ENCODE results near the gene BAG2. TPM values are rescaled to one million over a fixed set of nuclear protein-coding genes. Genes with fewer than 3 reads are reported as not detected.

BAG2 gene
- total and polyA plus RNA-seq, 2 of the 13 experiments (the other 11 are each of a cell fraction or from before 2014, with no cell fraction given) = 5.7 to 15.1 TPM

DNA sequence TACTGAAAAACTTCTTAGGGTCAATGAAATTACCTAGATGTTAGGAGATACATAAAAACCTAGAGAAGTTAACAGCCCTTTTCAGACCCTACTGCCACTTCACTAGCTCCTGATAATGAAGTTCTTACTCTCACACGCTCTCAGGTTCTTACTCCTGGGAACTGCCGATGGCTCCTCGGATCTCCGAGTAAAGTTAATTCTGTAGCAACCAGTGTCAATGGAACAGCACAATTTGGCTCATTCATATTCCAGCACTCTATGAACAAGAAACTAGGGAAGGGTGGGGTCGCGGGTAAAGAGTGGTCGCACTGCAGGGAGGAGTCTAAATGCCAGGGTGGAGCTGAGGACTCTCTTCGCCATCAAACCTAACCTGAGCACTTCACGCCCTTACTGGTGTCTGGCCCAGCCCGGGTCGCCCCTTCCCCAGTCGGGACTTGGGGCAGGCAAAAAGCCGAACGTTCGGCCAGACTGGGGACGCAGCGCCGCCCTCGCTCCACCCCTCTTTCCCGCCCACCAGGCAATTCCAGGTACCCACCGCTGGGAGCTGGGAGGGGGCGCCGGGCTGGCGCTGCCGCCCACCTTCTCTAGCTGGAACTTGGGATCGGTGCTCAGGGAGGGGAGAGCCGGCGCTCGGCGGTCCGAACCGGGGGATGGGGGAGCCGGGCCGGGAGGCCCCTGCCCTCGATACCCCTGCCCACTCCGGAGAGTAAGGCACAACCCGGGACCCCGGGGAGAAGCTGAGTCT lies 49.2 kb downstream of the BAG2 start (continued):
- TF ChIP-seq NFYB (CRISPR knock-in tag; IDR thresholded peaks at IDR 0.05) (no peak), ZNF326 (CRISPR knock-in tag; IDR thresholded peaks at IDR 0.05; ENCODE audit: borderline replicate concordance) (no peak), NCOA2 (CRISPR knock-in tag; IDR thresholded peaks at IDR 0.05) (no peak), ZNF800 (CRISPR knock-in tag; IDR thresholded peaks at IDR 0.05) (0 out of 2 replicates have a peak, but pooled peaks have one; percentile 5), DR1 (CRISPR knock-in tag; IDR thresholded peaks at IDR 0.05) (peak; percentile 27; the same call in 1 of the 2 replicates), ARNTL (CRISPR knock-in tag; IDR thresholded peaks at IDR 0.05) (no peak), MED1 (CRISPR knock-in tag; IDR thresholded peaks at IDR 0.05) (no peak), RXRB (CRISPR knock-in tag; IDR thresholded peaks at IDR 0.05; ENCODE audit: borderline replicate concordance) (0 out of 2 replicates have a peak, but pooled peaks have one; percentile 21), ZNF138 (CRISPR knock-in tag; IDR thresholded peaks at IDR 0.05; ENCODE audit: low read depth) (no peak), MXD1 (CRISPR knock-in tag; IDR thresholded peaks at IDR 0.05) (peak; percentile 79; the same call in 1 of the 2 replicates), TEAD3 (CRISPR knock-in tag; optimal IDR thresholded peaks at IDR 0.05; ENCODE audit: borderline replicate concordance) (peak; percentile 33), KDM5B (CRISPR knock-in tag; IDR thresholded peaks at IDR 0.05; ENCODE audit: borderline replicate concordance) (no peak), HNF1B (CRISPR knock-in tag; IDR thresholded peaks at IDR 0.05) (peak; percentile 77), MED13 (CRISPR knock-in tag; IDR thresholded peaks at IDR 0.05) (no peak), PAXIP1 (CRISPR knock-in tag; conservative IDR thresholded peaks at IDR 0.05) (no peak; the same call in 1 of the 2 replicates), THAP11 (CRISPR knock-in tag; IDR thresholded peaks at IDR 0.05) (no peak), ZNF234 (CRISPR knock-in tag; conservative IDR thresholded peaks at IDR 0.05) (no peak)
- TF ChIP-seq, protein P1, sequence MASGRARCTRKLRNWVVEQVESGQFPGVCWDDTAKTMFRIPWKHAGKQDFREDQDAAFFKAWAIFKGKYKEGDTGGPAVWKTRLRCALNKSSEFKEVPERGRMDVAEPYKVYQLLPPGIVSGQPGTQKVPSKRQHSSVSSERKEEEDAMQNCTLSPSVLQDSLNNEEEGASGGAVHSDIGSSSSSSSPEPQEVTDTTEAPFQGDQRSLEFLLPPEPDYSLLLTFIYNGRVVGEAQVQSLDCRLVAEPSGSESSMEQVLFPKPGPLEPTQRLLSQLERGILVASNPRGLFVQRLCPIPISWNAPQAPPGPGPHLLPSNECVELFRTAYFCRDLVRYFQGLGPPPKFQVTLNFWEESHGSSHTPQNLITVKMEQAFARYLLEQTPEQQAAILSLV (CRISPR knock-in tag; IDR thresholded peaks at IDR 0.05; ENCODE audit: borderline replicate concordance) = 0 out of 2 replicates have a peak, but pooled peaks have one; percentile 32
- TF ChIP-seq, protein P2, sequence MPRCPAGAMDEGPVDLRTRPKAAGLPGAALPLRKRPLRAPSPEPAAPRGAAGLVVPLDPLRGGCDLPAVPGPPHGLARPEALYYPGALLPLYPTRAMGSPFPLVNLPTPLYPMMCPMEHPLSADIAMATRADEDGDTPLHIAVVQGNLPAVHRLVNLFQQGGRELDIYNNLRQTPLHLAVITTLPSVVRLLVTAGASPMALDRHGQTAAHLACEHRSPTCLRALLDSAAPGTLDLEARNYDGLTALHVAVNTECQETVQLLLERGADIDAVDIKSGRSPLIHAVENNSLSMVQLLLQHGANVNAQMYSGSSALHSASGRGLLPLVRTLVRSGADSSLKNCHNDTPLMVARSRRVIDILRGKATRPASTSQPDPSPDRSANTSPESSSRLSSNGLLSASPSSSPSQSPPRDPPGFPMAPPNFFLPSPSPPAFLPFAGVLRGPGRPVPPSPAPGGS (CRISPR knock-in tag; IDR thresholded peaks at IDR 0.05) = no peak; the same call in 1 of the 2 replicates

Data from HepG2 (cell line).